HT-29 (cell line): ENCODE results near the gene USP47. TPM values are rescaled to one million over a fixed set of nuclear protein-coding genes. Genes with fewer than 3 reads are reported as not detected.

Experiments used
- DNase-seq: peaks from one replicate; pipeline ENCODE4 v3.0.0-alpha.2; 2015; ENCODE audit warnings: low spot score
- total RNA-seq: library from RNA; depleted of rRNA; stranded (reverse); fragments of >200 nt; shearing (Covaris generic); gene quantifications from 2 replicates; pipeline ENCODE4 v1.2.3, GENCODE V29; 2014

The USP47 gene
- total RNA-seq, 1 experiment from 2014 or later, result 29.0 TPM

DNA sequence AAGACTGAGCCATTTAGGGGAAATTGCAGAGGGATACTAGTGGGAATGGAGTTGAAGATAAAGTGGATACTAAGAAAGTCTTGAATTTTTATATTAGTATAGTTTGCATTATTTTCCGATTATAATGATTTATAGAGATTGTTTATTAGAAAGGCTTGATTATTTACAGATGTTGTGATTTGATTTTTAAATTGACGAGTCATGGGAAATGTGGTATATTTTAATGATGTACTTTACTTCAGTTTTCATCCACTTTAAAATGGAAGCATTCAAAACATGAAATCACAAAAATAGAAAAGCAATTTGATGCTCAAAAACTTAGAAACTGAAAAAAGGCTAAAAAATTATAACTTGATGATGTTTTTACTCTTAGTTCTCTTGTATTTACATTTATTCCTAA, 21.2 kb downstream of the USP47 start:
- no peak for DNase-seq

GRCh38 chr11:11864332-11864731, 22.6 kb downstream of the USP47 start:
- no peak for DNase-seq

- no peak for DNase-seq
Observed at GRCh38 chr11:11864803-11865202, 23.0 kb downstream of the USP47 start.

- DNase-seq, result no peak
Observed at GRCh38 chr11:11865449-11865848, 23.7 kb downstream of the USP47 start.

DNA sequence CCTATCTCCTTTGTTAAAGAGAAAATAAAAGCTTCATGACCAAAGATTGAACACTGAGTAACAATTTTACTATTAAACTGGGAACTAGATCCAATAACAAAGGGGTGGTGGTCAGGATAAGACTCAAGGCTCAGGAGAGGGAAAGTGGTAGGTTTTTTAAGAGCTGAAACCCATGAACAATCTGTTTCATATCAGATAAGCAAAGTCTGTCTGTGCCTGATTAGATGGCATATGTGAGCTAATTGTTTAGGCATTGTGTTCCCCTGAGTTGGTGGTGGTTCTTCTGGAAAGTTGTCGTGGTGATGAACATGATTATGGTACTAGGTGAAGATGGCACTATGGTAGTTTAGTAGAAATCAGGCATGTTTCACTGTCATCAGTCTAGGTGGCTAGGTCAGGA, 24.4 kb downstream of the USP47 start:
- no peak for DNase-seq

- no peak for DNase-seq
Observed at GRCh38 chr11:11867720-11868119, 25.9 kb downstream of the USP47 start.

GRCh38 chr11:11871991-11872401, 30.2 kb downstream of the USP47 start:
- DNase-seq, result no peak

DNA sequence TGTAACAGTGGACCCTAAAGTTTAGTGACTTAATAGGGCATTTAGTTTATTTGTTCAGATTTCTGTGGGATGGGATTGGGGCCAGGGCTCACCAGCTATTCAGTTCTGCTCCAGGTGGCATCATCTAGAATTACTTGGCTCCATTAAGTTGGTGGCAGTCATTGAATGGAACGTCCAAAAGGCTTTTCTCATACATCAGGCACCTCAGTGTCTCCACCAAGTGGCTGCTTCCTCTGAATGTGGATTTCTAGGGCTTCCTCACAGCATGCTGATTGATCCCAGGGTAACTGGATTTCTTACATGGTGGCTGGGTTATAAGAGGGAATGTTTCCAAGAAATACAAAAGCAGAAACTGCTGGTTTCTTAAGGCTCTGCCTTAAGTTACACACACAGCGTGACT, 34.7 kb downstream of the USP47 start:
- DNase-seq, result peak; percentile 56

DNA sequence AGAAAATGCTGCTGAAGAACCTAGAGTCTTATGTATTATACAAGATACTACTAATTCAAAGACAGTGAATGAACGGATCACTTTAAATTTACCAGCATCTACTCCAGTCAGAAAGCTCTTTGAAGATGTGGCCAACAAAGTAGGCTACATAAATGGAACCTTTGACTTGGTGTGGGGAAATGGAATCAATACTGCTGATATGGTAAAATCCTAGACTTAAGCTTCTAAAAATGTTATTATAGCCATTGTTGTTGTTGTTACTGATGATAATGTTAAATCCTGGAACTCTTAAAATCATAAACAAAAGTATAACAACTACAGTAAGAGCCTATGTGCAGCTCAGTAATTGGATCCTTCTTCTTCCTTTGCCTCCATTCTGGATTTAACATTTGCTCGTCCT, 38.4 kb downstream of the USP47 start:
- no peak for DNase-seq

DNA sequence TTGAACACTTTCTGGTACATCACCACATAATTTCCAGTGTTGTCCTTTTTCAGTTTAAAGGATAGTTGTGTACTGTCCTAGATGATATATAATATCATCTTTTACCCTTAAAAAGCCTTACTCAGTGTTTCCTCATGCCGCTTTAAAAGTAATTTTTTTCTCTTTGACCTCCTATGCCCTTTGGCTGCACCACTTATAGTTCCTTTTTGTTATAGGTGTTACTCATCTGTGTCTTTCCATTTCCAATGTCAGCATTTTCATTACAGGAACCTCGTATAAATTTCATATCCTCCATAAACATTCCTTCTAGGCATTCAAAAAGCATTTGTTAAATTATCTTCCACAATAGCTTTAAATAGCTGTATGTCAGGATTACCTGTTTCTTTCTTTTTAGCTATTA, 40.8 kb downstream of the USP47 start:
- DNase-seq, result no peak

DNA sequence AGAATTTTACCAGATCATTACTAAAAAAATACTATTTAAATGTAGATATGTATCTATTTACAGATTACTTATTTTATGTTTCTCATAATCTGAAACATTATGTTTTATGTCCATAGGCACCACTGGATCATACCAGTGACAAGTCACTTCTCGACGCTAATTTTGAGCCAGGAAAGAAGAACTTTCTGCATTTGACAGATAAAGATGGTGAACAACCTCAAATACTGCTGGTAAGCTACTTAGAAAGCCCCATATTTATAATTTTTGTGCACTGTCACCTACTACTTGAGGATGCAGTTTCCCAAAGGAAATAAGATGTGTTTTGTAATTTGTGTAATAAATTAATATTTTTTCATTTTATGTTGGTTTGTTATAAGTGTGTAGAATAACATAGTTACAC, 42.6 kb downstream of the USP47 start:
- no peak for DNase-seq

- no peak for DNase-seq
Observed at GRCh38 chr11:11884774-11885481, 43.2 kb downstream of the USP47 start.

DNA sequence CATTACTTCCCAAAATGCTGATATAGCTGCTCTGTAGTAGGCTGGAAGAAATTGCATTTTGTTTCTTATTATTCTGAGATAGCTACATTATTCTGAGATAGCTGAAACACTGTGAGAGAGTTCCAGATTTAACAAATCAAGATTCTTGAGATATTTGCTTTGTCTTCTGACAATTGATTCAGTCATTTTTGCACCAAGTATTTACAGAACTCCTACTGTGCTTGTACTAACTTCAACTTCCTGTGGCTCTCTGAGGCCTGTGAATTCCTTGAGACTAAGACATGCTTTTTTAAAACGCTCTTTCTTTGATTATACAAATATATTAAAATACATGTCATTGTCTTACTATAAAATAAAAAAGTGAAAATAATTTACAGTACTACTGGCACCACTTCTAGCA, 52.7 kb downstream of the USP47 start:
- no peak for DNase-seq

DNA sequence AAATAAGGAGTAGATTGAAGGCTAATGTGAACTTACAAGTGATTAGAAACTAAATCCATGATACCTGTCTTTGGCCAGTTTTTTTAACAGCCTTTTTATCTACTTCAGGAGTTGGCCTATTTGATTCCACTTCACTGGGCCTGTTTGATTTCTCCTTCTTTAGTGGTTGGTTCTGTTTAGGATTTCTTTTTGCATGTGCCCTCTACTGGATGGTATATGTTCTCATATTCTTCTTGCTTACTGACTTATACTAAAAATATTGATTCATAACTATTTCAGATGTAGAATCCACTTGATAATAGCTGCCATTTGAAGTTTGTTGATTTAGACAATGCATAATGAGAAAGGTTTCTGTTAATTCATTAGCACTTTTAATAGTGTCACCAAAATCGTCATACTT, 53.9 kb downstream of the USP47 start:
- DNase-seq, result peak; percentile 22

DNA sequence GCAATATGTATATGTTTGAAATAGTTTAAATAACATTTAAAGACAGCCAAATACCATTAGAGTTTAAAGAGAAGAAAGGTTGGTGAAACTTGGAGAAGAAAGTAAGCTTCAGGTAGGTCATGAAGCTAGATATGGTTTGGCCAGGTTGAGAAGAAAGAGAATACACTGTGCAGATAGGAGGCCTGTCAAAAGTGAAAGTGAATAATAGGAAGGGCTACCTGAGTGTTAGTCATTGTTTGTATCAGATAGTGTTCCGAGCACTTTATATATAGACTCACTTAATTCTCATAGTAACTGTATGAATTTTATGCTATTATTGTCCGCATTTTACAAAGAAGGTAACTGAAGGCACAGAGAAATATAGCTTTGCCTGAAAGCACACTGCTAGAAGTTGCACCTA, 56.9 kb downstream of the USP47 start:
- no peak for DNase-seq

GRCh38 chr11:11899401-11899800, 57.6 kb downstream of the USP47 start:
- DNase-seq, result no peak

- no peak for DNase-seq
Observed at GRCh38 chr11:11901929-11902328, 60.2 kb downstream of the USP47 start.

DNA sequence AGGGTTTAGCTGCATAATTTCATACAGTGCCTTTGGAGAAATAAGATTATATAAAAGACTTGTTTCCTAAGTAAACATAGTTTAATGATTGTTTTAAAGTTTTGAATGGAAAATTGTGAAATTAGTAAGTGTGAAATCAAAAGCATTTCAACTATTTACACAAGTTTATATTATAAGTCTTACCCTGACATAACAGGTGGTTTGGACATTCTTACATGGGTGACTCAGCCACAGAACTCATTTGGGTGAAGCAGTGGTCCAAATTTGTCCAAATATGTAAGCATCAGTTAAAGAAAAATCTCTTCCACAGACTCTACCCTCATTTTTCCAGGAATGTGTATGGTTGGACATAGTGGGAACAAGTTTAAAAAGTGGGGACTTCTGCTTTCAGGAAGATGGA, 68.0 kb downstream of the USP47 start:
- no peak for DNase-seq

GRCh38 chr11:11910541-11910940, 68.8 kb downstream of the USP47 start:
- DNase-seq, result no peak

DNA sequence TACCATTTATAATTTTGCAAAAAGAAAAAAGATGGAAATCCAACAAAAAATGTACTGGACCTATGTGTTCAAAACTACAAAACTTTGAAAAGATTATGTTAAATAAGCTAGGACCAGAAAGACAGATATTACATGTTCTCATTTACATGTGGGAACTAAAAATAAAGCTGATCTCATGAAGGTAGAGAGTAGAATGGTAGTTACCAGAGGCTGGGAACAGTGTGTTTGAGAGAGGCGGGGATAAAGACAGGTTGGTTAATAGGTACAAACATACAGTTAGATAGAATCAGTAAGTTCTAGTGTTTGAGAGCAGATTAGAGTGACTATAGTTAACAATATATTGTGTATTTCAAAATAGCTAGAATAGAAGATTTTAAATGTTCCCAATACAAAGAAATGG, 71.6 kb downstream of the USP47 start:
- DNase-seq, result no peak

DNA sequence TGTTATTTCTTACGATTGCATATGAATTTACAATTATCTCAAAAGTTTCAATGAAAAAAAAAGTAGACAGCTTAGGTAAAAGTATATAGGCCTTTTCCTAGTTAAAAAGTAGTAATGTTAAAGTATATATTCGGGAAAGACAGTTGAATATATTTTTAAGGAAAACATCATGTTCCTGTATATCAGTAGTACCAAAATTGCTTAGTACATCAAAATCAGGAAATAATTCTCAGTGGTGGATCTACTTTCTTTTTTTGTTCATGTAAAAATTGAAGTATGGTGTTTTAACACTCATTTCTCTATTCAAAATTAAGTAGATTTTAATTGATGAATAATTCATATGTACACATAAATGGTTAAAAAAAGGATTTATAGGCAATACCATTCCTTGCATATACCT, 73.9 kb downstream of the USP47 start:
- DNase-seq, result no peak

GRCh38 chr11:11916981-11917399, 75.2 kb downstream of the USP47 start:
- no peak for DNase-seq

- DNase-seq, result no peak
Observed at GRCh38 chr11:11923828-11924227, 82.1 kb downstream of the USP47 start.

GRCh38 chr11:11929920-11930319, 88.1 kb downstream of the USP47 start:
- DNase-seq, result no peak
